SK-N-SH treated with all-trans-retinoic acid at 6 μM for 48 hours (cell line): ENCODE data around the gene EWSR1.

Experiments used
- ATAC-seq: fragments of 200-7000 bp; cut with Tn5 transposase; 3 replicates; pipeline ENCODE4 v1.9.1; 2020; ENCODE audit warnings: mild to moderate bottlenecking, moderate library complexity
- ARNTL ChIP-seq: fragments of 450-650 bp; formaldehyde crosslinking; IDR thresholded peaks from 2 replicates; pipeline ENCODE4 v1.5.0; 2020; ENCODE audit warnings: low read depth, mild to moderate bottlenecking, moderate library complexity, borderline replicate concordance
- BACH2 ChIP-seq: fragments of 250-450 bp; sonication (Bioruptor Pico); IDR thresholded peaks from 2 replicates; pipeline ENCODE4 v1.9.0; 2021; ENCODE audit warnings: mild to moderate bottlenecking, borderline replicate concordance
- CREB5 ChIP-seq: fragments of 250-450 bp; sonication (Bioruptor Pico); IDR thresholded peaks from 2 replicates; pipeline ENCODE4 v1.5.1; 2020; ENCODE audit warnings: low read depth, mild to moderate bottlenecking, moderate library complexity
- GLIS3 ChIP-seq: fragments of 250-450 bp; sonication (Bioruptor Pico); IDR thresholded peaks from 2 replicates; pipeline ENCODE4 v1.5.0; 2020; ENCODE audit warnings: mild to moderate bottlenecking, moderate library complexity
- ISL1 ChIP-seq: fragments of 250-450 bp; sonication (Bioruptor Pico); IDR thresholded peaks from 2 replicates; pipeline ENCODE4 v2.1.2; 2022; ENCODE audit warnings: mild to moderate bottlenecking, moderate library complexity
- OSR1 ChIP-seq: fragments of 250-450 bp; sonication (Bioruptor Pico); IDR thresholded peaks from 2 replicates; pipeline ENCODE4 v1.8.0; 2022; ENCODE audit warnings: moderate library complexity, mild to moderate bottlenecking, inconsistent platforms
- PATZ1 ChIP-seq: fragments of 250-450 bp; sonication (Bioruptor Pico); IDR thresholded peaks from 2 replicates; pipeline ENCODE4 v1.8.0; 2020; ENCODE audit warnings: mild to moderate bottlenecking, moderate library complexity, borderline replicate concordance
- POU6F1 ChIP-seq: fragments of 250-450 bp; sonication (Bioruptor Pico); IDR thresholded peaks from 2 replicates; pipeline ENCODE4 v1.8.0; 2021; ENCODE audit warnings: low read depth, mild to moderate bottlenecking, moderate library complexity, borderline replicate concordance
- PPARA ChIP-seq: fragments of 250-450 bp; sonication (Bioruptor Pico); IDR thresholded peaks from 2 replicates; pipeline ENCODE4 v1.5.0; 2020; ENCODE audit warnings: mild to moderate bottlenecking, borderline replicate concordance
- RARB ChIP-seq: fragments of 250-450 bp; sonication (Bioruptor Pico); IDR thresholded peaks from 2 replicates; pipeline ENCODE4 v1.8.0; 2021; ENCODE audit warnings: mild to moderate bottlenecking, moderate library complexity
- SNAI2 ChIP-seq: fragments of 250-450 bp; sonication (Bioruptor Pico); IDR thresholded peaks from 2 replicates; pipeline ENCODE4 v1.5.0; 2020; ENCODE audit warnings: mild to moderate bottlenecking, moderate library complexity
- TCF4 ChIP-seq: fragments of 250-450 bp; sonication (Bioruptor Pico); IDR thresholded peaks from 2 replicates; pipeline ENCODE4 v1.8.0; 2021; ENCODE audit warnings: mild to moderate bottlenecking, moderate library complexity, borderline replicate concordance
- TOX ChIP-seq: fragments of 250-450 bp; sonication (Bioruptor Pico); IDR thresholded peaks from 2 replicates; pipeline ENCODE4 v1.8.0; 2021; ENCODE audit warnings: mild to moderate bottlenecking, moderate library complexity, borderline replicate concordance
- ZC3H10 ChIP-seq: fragments of 250-450 bp; sonication (Bioruptor Pico); IDR thresholded peaks from 2 replicates; pipeline ENCODE4 v1.5.1; 2021; ENCODE audit warnings: mild to moderate bottlenecking, moderate library complexity
- ZFP3 ChIP-seq: fragments of 250-450 bp; sonication (Bioruptor Pico); IDR thresholded peaks from 2 replicates; pipeline ENCODE4 v1.5.0; 2020; ENCODE audit warnings: mild to moderate bottlenecking, moderate library complexity
- ZFP30 ChIP-seq: fragments of 450-650 bp; formaldehyde crosslinking; IDR thresholded peaks from 2 replicates; pipeline ENCODE4 v1.5.0; 2022; ENCODE audit warnings: mild to moderate bottlenecking, moderate library complexity
- ZNF565 ChIP-seq: fragments of 450-650 bp; formaldehyde crosslinking; conservative IDR thresholded peaks from 2 replicates; pipeline ENCODE4 v1.5.0; 2020; ENCODE audit warnings: low read depth, mild to moderate bottlenecking, moderate library complexity
- ZNF8 ChIP-seq: fragments of 450-650 bp; formaldehyde crosslinking; IDR thresholded peaks from 2 replicates; pipeline ENCODE4 v1.5.0; 2020; ENCODE audit warnings: mild to moderate bottlenecking, moderate library complexity
- TF ChIP-seq, protein P1 (sequence below): fragments of 250-450 bp; sonication (Bioruptor Pico); IDR thresholded peaks from 2 replicates; pipeline ENCODE4 v1.5.0; 2020; ENCODE audit warnings: mild to moderate bottlenecking, moderate library complexity
- TF ChIP-seq, protein P2 (sequence below): fragments of 250-450 bp; sonication (Bioruptor Pico); IDR thresholded peaks from 2 replicates; pipeline ENCODE4 v1.5.1; 2021; ENCODE audit warnings: mild to moderate bottlenecking, moderate library complexity

The EWSR1 gene

DNA sequence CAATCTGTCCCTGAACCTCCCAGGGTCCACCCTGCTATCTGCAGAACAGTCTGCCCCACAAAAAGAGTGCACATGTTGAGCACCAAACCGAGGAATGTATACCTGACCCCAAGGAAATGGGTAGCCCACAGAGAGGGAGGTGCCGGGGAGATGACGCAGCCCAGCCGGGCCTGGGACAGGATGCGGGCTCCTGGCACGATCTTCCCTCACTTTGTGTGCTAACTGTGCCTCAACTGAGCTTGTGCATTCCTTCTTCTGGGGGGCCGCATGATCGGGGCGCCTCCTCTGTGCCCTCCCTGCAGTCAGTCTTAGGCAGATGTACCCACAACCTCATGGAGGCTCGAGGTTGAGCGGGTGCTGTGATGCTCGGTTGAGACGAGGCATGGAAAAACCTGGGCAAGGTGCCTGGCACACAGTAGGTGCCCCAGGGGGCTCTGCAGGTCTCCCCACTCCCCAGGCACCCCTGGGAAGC, 40.8 kb downstream of the EWSR1 start (continued):
- TF ChIP-seq ARNTL (CRISPR knock-in tag) (no peak), SNAI2 (CRISPR knock-in tag) (no peak), CREB5 (no peak), BACH2 (CRISPR knock-in tag) (no peak), PATZ1 (CRISPR knock-in tag) (no peak), ZNF565 (no peak), PPARA (CRISPR knock-in tag) (no peak)

DNA sequence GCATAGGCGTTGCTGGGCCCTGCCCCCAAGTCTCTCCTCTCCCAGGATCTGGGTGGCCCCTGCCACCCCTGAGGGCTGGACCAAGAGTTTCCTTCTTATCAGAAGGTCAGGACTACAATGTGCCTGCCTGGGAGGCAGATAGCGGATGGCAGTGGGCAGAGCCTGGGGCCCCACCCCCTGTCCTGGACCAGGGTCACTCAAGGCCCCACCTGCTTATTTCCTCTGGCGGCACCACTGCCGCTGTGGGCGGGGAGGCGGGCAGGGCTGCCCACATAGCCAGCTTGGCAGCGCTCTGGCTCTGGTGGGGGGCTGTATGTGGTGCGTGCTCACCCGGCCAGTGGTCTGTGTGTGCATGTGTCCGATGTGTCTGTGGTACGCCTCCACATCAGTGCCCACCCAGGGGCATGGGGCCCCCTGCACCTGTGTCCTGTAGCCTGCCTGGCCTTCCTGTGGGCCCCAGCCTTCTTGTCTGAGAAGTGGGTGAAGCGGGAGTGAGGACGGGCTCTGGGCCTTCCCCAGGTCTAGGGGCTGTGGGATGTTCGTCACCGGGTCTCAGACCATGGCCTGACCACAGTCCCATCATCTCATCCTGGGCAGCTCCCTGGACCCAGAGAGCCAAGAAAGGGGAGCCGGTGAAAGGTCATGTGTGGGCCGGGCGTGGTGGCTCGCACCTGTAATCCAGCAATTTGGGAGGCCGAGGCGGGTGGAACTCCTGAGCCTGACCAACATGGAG, 41.4 kb downstream of the EWSR1 start:
- TF ChIP-seq OSR1 (CRISPR knock-in tag), result no peak
- TF ChIP-seq PPARA (CRISPR knock-in tag), result no peak
- TF ChIP-seq, protein P1, sequence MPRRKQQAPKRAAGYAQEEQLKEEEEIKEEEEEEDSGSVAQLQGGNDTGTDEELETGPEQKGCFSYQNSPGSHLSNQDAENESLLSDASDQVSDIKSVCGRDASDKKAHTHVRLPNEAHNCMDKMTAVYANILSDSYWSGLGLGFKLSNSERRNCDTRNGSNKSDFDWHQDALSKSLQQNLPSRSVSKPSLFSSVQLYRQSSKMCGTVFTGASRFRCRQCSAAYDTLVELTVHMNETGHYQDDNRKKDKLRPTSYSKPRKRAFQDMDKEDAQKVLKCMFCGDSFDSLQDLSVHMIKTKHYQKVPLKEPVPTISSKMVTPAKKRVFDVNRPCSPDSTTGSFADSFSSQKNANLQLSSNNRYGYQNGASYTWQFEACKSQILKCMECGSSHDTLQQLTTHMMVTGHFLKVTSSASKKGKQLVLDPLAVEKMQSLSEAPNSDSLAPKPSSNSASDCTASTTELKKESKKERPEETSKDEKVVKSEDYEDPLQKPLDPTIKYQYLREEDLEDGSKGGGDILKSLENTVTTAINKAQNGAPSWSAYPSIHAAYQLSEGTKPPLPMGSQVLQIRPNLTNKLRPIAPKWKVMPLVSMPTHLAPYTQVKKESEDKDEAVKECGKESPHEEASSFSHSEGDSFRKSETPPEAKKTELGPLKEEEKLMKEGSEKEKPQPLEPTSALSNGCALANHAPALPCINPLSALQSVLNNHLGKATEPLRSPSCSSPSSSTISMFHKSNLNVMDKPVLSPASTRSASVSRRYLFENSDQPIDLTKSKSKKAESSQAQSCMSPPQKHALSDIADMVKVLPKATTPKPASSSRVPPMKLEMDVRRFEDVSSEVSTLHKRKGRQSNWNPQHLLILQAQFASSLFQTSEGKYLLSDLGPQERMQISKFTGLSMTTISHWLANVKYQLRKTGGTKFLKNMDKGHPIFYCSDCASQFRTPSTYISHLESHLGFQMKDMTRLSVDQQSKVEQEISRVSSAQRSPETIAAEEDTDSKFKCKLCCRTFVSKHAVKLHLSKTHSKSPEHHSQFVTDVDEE (CRISPR knock-in tag), result no peak
- no peak for TF ChIP-seq ZFP3
- no peak for TF ChIP-seq TCF4 (CRISPR knock-in tag)
- no peak for TF ChIP-seq GLIS3
- no peak for TF ChIP-seq RARB (CRISPR knock-in tag)
- no peak for TF ChIP-seq ZNF8 (CRISPR knock-in tag)
- no peak for TF ChIP-seq TOX (CRISPR knock-in tag)
- TF ChIP-seq POU6F1, result no peak
- TF ChIP-seq SNAI2 (CRISPR knock-in tag), result no peak
- no peak for TF ChIP-seq ARNTL (CRISPR knock-in tag)
- TF ChIP-seq ISL1, result no peak
- ATAC-seq, result no peak

DNA sequence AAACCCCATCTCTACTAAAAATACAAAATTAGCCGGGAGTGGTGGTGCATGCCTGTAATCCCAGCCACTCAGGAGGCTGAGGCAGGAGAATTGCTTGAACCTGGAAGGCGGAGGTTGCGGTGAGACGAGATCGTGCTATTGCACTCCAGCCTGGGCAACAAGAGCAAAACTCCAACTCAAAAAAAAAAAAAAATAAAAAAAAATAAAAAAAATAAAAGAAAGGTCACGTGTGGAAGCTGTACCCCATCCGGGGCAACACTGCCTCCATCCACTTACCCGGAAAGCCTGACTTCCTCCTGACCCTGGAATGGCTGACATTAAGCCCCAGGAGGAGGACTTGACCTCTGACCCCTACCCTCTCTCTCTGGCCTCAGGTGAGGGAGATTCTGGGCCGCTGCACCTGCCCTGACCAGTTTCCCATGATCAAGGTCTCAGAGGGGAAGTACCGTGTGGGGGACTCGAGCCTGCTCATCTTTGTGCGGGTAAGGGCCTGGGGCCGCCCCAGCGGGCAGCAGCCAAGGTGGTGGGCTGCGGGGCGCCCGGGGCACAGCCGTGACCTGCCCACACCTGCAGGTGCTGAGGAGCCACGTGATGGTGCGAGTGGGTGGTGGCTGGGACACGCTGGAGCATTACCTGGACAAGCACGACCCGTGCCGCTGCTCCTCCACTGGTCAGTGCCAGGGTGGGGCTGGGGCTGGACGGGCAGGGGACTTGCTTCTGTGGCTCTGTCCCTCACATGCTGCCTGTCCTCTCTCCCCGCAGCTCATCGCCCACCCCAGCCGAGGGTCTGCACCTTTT, 42.2 kb downstream of the EWSR1 start:
- no peak; the same call in 2 of the 3 replicates for ATAC-seq
- TF ChIP-seq ZNF565, result no peak
- TF ChIP-seq ZC3H10 (CRISPR knock-in tag), result no peak
- TF ChIP-seq SNAI2 (CRISPR knock-in tag), result no peak
- no peak for TF ChIP-seq TOX (CRISPR knock-in tag)
- TF ChIP-seq, protein P2, sequence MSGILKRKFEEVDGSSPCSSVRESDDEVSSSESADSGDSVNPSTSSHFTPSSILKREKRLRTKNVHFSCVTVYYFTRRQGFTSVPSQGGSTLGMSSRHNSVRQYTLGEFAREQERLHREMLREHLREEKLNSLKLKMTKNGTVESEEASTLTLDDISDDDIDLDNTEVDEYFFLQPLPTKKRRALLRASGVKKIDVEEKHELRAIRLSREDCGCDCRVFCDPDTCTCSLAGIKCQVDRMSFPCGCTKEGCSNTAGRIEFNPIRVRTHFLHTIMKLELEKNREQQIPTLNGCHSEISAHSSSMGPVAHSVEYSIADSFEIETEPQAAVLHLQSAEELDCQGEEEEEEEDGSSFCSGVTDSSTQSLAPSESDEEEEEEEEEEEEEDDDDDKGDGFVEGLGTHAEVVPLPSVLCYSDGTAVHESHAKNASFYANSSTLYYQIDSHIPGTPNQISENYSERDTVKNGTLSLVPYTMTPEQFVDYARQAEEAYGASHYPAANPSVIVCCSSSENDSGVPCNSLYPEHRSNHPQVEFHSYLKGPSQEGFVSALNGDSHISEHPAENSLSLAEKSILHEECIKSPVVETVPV, result no peak
- no peak for TF ChIP-seq PATZ1 (CRISPR knock-in tag)
- TF ChIP-seq ARNTL (CRISPR knock-in tag), result no peak
- no peak for TF ChIP-seq ZFP3
- TF ChIP-seq ISL1, result no peak
- no peak for TF ChIP-seq CREB5
- no peak for TF ChIP-seq ZFP30 (CRISPR knock-in tag)
- TF ChIP-seq OSR1 (CRISPR knock-in tag), result no peak
- no peak for TF ChIP-seq GLIS3
- no peak for TF ChIP-seq BACH2 (CRISPR knock-in tag)
- TF ChIP-seq PPARA (CRISPR knock-in tag), result no peak
- TF ChIP-seq TCF4 (CRISPR knock-in tag), result no peak
